IMR-90 (cell line): ENCODE data around the gene CBFA2T3.

Experiments
- MAFK ChIP-seq: IDR thresholded peaks from 2 replicates; pipeline ENCODE4 v1.6.1; 2012; ENCODE audit warnings: low read depth, low read length, improper control_type of control experiment
- MXI1 ChIP-seq: IDR thresholded peaks from 2 replicates; pipeline ENCODE4 v1.6.1; 2012; ENCODE audit warnings: low read depth, mild to moderate bottlenecking, low read length, moderate library complexity, borderline replicate concordance
- NFE2L2 ChIP-seq: fragments of 150-350 bp; IDR thresholded peaks from 2 replicates; pipeline ENCODE4 v1.6.1; 2016; ENCODE audit warnings: low read depth, mild to moderate bottlenecking, low read length
- POLR2A ChIP-seq: IDR thresholded peaks from 2 replicates; pipeline ENCODE4 v1.6.1; 2012; ENCODE audit warnings: mild to moderate bottlenecking, low read depth, low read length
- RAD21 ChIP-seq: IDR thresholded peaks from 2 replicates; pipeline ENCODE4 v1.6.1; 2012; ENCODE audit warnings: low read length, improper control_type of control experiment
- RCOR1 ChIP-seq: IDR thresholded peaks from 2 replicates; pipeline ENCODE4 v1.6.1; 2012; ENCODE audit warnings: mild to moderate bottlenecking, low read length, improper control_type of control experiment; ENCODE audit not compliant: insufficient replicate concordance
- SMC3 ChIP-seq: fragments of 150-350 bp; IDR thresholded peaks from 2 replicates; pipeline ENCODE4 v1.6.1; 2016; ENCODE audit warnings: low read depth, mild to moderate bottlenecking, antibody characterized with exemption, low read length, moderate library complexity
- TF ChIP-seq, protein P1 (sequence below): conservative IDR thresholded peaks from 2 replicates; pipeline ENCODE4 v1.5.1; 2012; ENCODE audit warnings: mild to moderate bottlenecking, low read depth, low read length, improper control_type of control experiment
- TF ChIP-seq, protein P2 (sequence below): fragments of 150-350 bp; IDR thresholded peaks from 2 replicates; pipeline ENCODE4 v1.6.1; 2017; ENCODE audit warnings: mild to moderate bottlenecking, antibody characterized with exemption, low read length, low read depth

DNA sequence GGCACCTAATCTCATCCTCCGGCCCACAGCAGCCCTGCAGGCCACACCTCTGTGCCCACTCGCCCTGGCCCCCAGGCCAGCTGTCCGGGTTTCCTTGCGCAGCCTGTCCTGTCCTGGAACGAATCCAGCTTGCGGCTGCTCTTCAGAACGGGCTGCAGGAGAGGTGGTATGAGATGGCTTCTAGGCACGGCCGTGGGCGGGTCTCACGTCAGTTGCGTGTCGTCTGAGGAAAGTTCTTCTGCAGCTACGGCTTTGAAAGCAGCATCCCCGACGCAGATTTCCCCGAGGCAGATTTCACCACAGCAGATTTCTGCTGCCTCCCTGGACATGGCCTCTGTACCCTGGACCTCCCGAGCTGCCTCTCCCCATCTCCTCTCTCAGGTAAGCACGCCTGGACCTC lies 138.4 kb downstream of the CBFA2T3 start:
- TF ChIP-seq, protein P1, sequence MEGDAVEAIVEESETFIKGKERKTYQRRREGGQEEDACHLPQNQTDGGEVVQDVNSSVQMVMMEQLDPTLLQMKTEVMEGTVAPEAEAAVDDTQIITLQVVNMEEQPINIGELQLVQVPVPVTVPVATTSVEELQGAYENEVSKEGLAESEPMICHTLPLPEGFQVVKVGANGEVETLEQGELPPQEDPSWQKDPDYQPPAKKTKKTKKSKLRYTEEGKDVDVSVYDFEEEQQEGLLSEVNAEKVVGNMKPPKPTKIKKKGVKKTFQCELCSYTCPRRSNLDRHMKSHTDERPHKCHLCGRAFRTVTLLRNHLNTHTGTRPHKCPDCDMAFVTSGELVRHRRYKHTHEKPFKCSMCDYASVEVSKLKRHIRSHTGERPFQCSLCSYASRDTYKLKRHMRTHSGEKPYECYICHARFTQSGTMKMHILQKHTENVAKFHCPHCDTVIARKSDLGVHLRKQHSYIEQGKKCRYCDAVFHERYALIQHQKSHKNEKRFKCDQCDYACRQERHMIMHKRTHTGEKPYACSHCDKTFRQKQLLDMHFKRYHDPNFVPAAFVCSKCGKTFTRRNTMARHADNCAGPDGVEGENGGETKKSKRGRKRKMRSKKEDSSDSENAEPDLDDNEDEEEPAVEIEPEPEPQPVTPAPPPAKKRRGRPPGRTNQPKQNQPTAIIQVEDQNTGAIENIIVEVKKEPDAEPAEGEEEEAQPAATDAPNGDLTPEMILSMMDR = no peak
- TF ChIP-seq POLR2A = no peak
- no peak for TF ChIP-seq MXI1
- no peak for TF ChIP-seq SMC3
- TF ChIP-seq, protein P2, sequence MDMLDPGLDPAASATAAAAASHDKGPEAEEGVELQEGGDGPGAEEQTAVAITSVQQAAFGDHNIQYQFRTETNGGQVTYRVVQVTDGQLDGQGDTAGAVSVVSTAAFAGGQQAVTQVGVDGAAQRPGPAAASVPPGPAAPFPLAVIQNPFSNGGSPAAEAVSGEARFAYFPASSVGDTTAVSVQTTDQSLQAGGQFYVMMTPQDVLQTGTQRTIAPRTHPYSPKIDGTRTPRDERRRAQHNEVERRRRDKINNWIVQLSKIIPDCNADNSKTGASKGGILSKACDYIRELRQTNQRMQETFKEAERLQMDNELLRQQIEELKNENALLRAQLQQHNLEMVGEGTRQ = no peak
- no peak for TF ChIP-seq RAD21
- no peak for TF ChIP-seq NFE2L2
- TF ChIP-seq MAFK = no peak
- TF ChIP-seq RCOR1 = no peak
